GM18868 (cell line): Measurements from ENCODE around the gene EHMT1.

Source experiments
- ATAC-seq: cut with Tn5 transposase; IDR thresholded peaks from one replicate; pipeline ENCODE4 v1.9.1; 2021; ENCODE audit warnings: mild to moderate bottlenecking, moderate library complexity; ENCODE audit not compliant: unreplicated experiment

Gene EHMT1

DNA sequence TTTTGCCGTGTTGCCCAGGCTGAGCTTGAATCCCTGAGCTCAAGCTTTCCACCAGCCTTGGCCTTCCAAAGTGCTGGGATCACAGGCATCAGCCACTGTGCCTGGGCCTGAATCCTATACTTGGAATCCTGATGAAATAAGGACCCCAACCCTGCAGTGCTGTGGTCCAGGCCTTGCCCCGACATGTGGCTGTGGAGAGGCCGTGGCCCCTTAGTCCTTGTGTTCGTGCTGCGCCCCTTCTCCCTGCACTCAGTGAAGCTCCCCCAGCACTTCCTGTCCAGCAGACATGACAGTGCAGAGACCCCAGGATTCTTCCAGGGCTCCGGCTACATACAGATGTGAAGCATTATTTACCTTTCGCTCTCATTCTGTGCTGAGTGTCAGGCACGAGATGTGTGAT lies 52.9 kb downstream of the EHMT1 start:
- no peak for ATAC-seq

DNA sequence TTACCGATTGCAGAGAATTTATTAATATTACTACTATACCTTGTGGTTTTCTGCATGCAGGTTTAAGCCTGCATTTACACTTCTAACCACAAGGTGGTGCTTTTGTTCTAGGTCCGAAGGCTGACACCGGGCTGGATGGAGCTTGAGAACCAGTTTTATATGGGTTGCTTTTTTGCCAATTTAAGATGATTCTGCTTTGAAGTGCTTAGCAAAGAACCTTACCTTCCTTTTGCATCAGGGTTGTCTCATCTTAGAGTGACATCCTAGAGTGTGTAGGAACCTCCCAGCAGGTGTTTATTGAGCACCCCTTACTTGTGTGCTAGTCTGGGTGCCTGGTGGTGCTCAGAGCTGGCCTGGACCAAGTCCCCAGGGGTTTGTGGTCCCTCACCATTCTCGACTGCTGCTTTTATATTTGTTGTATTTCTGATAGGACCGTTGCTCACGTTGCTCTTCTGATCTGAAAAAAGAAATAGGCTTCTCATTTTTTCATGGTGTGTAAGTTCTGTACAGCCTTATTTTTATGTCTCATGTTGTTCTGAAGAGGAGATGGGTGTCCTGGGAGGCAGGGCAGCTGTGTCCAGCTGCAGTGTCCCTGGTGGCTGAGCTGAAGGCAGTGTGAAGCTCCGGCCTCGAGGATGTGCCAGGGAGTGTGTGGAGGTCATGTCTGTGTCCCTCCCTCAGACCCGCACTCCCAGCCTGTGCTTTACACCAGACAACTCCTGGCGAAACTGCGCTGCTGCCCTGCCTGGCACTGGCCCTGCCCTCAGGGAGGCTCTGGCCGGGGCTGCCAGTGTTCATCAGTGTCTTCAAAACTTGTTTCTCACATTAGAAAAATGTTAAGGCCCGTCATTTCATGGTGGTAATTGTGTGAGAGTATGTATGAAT lies 54.3 kb downstream of the EHMT1 start:
- peak; percentile 67 for ATAC-seq

DNA sequence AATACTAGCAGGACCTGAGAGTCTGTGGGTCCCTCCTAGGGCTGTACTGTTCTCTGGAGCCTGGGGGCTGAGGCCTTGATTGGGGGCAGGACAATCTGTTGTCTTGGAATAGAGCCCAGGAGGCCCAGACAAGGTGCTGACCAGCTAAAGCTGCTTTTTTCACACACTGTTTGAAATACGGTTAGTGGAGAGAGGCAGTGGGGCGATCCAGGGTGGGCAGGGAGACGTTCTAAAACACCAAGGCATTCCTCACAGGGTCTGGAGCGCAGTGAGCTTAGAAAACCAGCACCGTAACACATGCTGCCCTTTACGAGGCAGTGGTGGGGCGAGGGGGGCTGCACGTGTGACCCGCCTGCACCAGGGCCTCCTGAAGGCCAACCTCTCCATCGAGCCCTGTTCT lies 55.1 kb downstream of the EHMT1 start:
- no peak for ATAC-seq

DNA sequence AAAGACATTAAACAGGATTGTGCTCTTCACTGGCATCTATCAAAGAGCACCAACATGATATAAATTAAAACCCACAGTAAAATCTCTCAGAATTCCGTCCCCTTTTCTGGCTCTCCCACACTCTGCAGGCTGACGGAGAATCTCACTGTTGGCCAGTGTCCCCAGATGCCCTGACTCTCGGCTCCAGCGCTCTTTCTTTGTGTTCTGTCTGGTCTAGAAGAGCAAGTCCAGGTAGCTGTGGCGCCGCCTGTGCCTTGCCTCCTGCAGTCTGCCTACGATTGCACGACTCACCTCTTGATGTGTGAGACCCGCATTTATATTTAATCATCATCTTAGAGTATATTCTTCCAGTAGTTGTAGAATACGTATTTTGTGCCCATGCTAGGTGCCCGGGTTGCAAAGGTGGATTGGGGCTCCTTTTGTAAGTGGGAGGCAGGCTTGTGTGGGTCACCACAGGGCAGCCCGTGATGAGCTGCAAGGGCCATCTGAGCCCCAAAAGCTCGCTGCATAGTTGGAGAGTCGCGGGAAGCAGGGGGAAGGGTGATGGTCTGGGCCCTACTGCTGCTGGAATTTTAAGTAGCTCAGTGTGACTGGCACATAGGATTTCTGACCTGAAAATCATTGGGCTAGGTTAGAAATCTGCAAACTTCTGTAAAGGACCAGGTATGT lies 55.6 kb downstream of the EHMT1 start:
- no peak for ATAC-seq

DNA sequence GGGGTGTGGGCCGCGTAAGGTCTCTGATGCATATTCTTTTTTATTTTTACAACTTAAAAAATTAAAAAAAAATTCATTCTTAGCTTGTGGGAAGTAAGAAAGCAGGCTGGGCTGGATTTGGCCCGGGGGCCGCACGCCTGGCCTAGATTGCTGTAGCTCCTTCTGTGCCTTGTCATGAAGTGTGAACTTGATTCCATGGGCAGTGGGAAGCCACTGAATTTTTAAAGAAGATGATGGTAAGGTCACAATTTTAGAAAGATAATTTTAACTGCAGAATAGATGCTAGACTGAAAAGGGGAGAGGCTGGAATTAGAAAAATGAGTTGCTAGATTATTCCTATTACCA lies 56.1 kb downstream of the EHMT1 start:
- no peak for ATAC-seq

DNA sequence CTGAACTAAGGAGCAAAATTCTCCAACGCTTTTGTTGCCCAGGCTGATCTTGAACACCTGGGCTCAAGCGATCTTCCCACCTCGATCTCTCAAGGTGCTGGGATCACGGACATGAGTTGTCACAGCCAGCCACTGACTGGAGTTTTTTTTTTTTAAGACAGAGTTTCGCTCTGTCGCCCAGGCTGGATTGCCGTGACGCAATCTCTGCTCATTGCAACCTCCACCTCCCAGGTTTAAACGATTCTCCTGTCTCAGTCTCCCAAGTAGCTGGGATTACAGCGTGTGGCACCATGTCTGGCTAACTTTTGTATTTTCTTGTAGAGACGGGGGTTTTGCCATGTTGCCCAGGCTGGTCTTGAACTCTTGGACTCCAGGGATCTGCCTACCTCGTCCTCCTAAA lies 58.2 kb downstream of the EHMT1 start:
- no peak for ATAC-seq

DNA sequence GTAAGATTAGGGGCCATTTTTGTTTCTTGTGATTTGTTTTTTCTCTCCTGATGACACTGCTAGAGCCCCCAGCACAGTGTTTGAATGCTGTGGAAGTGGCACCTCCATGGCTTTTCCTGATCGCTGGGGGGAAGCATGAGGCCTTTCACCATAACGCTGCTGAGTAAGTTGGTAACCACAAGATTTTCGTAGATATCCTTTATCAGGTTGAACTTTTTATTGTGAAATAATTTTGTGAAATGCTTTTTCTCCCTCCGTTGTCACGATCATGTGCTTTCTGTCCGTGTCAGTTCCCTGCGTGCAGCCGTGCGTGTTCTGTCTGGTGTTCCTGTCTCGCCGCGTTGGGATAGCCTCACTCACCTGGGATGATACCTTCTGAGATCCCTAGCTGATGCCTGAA lies 59.4 kb downstream of the EHMT1 start:
- ATAC-seq, result no peak

DNA sequence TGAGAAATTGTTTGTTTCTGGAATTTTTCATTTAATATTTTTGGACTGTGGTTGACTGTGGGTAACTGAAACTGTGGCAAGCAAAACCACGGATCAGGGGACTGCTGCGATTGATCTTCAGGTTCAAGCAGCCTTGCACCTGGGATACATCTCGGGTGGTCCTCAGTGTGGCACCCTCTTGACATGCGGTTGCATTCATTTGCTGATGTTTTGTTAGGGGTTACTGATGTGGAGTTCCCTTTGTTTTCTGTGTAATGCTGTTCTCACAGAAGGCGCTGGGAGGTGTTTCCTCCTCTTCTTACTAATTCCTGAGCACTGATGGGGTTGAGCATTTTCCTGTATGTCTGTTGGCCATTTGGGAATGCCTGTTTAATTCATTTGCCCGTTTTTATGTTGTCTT lies 60.4 kb downstream of the EHMT1 start:
- no peak for ATAC-seq

DNA sequence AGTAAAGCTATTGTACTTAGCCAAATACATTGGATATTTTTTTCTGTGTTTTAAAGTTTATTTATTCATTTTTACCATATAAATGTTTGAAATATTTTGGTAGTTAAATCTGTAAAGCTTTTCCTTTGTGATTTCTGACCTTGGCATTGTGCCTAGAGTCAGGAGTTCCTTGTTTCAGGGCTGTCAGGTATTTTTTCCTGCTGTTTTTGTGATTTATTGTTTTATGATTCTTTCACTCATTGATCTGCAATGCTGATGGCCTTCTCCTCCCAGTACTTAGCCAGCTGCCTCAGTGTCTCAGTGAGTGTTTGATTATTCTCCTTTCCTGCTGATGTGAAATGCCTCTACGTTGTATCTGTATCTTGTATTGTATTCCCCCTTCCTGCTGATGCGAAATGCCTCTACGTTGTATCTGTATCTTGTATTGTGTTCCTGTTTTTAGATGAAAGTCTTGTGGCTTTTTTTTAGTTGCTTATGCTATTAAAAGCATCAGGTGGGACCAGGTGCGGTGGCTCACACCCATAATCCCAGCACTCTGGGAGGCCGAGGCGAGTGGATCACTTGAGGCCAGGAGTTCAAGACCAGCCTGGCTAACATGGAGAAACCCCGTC lies 61.0 kb downstream of the EHMT1 start:
- ATAC-seq, result no peak

DNA sequence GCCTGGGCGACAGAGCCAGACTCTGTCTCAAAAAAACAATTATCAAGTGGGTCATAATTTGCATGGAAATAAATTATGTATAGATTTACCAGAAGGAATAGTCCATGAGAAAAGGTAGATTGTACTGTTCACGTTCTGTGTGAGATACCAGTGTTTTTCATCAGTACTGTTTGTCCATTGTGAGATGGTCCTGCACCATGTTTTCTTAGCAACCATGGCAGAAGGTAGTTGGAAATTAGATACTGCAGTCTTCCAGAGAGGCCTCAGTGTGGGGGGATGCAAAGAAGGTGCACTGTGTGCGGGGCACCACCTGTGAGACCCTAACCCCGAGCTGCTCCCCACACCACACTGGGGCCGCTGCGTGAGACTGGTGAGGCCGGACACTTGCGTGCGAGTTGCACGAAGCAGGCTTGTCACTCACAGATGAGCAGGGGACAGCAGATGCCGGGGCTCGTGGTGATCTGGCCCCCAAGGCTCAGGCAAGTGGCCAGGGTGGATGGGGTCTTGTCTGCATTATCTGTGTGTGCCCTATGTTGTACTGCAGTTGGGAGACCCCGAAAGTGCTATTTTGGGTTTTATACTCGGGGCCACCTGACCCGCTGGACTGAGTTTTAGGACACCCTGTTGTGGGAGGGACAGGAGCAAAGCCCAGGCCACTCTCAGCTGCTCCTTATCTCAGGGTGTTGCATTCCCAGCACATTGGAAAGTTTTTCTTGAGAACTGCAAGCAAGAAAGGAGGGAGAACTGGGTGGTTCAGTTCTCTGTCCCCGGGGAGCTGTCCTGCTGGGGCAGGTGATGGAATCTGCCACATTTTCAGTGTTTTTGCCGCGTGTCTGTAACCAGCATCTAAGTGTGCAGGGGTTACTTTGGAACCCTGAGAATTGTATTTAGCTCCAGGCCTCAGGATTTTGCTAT lies 61.9 kb downstream of the EHMT1 start:
- no peak for ATAC-seq

DNA sequence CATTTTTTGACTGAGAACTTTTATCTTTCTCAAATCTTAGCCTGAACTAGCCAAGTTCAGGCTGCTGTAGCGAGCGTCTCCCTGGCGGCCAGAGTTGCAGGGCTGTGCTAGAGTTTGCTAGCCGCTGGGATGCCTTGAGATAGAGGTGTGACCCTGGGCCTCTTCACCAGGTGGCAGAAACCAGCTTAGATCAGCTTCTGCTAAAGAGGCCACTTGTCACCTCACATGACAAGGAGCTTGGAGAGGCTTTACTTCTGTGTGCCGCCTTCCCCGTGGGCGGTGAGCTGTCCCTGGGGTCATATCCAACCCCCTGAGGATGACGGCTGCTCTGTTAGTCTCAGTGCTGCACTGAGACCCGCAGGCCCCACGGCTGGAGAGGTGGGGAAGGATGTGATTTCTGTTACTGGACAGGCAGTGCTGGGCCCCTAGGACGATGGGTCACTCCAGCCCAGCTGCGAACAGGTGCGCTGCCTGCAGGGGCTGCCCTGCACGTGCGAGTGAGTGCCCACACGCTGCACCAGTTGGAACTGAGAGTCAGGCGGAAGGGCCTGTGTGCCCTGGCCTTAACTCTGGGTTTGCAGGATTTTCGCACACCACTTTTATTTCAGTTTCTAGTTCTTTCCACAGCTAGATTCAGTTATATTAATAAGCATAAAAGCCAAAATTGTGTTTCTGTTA lies 63.8 kb downstream of the EHMT1 start:
- ATAC-seq, result no peak

DNA sequence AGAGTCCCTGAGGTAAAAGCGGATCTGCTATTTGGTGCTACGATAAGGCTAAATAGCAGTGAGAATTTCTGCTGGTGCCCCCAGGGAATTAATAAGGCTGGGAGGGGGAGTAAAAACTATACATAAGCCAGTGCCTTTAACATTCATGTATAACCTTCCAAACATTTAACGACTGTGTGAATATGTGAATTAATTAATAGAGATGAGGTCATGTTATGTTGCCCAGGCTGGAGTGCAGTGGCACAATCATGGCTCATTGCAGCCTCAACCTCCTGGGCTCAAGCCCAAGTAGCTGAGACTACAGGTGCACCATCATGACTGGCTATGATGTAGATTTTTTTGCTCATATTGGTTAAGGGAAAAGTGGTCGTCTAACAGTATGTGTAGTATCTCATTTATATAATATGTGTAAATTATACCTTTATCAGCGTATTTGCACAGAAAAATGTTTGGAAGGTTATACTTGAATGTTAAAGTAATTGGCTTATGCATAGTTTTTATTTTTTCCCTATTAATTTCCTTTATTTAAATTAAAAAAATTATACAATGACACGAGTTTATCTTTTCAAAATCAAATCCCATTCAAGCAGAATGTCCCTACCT lies 64.6 kb downstream of the EHMT1 start:
- no peak for ATAC-seq

DNA sequence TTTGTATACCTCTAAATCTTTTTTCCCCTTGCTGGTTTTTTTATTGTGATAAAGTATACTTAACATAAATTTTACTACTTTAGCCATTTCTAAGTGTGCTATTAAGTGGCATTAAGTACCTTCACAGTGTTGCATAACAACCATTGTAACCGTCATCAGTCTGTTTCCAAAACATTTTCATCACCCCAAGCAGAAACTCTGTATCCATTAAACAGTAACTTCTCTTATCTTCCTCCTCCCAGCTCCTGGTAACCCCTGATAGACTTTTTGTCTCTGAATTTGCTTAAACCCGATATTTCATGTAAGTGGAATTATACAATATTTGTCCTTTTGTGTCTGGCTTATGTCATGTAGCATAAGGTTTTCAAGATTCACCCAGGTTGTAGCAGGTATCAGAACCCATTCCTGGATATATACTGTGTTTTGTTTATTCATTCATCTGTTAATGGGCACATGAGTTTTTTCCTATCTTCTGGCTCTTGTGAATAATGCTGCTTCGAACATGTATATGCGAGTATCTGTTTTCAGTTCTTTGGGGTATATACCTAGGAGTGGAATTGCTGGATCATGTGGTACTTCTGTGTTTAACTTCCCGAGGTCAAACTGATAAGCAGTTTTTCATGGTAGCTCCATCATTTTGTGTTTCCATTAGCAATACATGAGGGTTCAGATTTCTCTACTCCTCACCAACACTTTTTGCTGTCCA lies 66.4 kb downstream of the EHMT1 start:
- no peak for ATAC-seq

DNA sequence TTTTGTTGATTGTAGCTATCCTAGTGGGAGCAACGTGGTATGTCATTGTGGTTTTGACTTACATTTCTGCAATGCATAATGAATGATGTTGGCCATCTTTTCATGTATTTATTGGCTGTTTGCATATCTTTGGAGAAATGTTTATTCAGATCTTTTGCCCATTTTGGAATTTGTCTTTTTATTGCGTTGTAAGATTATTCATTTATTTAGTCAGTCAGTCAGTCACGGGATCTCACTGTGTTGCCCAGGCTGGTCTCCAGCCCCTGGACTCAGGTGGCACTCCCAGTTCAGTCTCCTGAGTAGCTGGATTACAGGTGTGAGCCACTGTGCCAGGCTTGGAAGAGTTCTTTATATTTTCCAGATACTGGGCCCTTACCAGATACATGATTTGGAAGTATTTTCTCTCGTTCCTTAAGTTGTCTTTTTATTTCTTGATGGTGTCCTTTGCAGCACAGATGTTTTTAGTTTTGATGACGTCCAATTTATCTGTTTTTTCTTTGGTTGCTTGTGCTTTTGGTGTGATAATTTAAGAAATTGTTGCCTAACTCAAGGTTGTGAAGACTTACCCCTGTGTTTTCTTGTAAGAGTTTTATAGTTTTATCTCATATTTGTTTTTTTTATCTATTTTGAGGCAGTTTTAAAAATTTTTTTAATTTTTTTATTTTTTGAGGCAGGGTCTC lies 67.1 kb downstream of the EHMT1 start:
- no peak for ATAC-seq

DNA sequence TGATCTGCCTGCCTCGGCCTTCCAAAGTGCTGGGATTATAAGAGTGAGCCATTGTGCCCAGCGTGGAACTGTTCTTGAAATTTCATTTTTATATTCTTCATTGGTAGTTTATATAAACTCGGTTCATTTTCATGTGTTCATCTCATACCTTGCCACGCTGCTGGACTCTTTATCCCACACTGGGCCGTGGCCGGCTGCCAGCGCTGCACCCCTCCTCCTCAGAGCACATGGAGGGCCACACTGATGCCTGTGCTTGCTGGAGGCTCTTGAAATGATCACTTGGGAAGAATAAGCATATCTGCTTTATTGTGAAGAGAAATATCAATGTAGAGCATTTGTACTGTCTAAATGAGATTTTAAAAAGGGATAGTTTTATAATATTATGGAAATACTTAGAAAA lies 69.5 kb downstream of the EHMT1 start:
- no peak for ATAC-seq

DNA sequence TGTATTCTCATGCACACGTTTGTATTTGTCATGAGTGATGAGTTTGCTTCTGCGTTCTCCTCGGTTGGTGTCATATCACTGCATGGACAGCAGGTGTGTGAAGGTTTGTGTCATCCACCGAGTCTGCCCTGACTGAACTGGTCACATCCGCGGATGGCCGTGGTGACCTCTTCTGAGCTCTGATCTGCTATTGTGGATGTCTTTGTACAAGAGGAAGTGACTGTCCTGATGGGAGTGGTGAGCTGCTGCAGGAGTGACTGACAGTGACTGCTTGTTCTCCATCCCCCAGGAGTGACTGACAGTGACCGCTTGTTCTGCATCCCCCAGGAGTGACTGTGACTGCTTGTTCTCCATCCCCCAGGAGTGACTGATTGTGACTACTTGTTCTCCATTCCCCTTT lies 69.9 kb downstream of the EHMT1 start:
- ATAC-seq, result no peak

DNA sequence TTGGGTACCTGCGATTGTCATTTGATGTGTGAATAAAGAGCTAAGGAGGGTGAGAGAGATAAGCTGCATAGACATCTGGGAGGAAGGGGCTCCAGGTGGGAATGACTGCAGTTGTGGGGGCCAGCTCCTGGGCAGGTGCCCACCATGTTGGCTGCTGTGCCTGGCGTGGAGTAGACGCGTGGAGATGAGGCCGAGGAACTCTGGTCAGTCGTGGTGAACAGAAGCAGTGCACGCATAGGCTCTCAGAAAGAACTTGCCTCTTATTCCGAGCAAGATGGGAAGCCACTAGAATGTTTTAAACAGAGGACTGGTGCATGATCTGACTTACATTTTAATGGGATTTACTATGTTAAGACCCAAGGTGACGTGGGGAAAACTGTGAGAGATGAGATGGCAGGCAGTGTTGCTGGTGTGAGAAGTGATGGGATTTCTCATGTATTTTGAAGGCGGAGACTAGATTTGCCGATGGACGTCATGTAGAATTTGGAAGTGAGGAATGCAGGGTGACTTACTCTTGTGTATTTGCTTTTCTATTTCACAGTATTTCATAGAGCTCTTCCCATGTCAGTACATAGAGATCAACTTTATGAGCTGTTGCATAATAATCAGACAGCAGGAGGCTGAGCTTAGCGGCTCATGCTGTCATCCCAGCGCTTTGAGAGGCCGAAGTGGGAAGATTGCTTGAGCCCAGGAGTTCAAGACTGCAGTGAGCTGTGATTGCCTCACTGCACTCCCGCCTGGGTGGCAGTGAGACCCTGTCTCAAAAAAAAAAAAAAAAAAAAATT lies 71.1 kb downstream of the EHMT1 start:
- no peak for ATAC-seq

DNA sequence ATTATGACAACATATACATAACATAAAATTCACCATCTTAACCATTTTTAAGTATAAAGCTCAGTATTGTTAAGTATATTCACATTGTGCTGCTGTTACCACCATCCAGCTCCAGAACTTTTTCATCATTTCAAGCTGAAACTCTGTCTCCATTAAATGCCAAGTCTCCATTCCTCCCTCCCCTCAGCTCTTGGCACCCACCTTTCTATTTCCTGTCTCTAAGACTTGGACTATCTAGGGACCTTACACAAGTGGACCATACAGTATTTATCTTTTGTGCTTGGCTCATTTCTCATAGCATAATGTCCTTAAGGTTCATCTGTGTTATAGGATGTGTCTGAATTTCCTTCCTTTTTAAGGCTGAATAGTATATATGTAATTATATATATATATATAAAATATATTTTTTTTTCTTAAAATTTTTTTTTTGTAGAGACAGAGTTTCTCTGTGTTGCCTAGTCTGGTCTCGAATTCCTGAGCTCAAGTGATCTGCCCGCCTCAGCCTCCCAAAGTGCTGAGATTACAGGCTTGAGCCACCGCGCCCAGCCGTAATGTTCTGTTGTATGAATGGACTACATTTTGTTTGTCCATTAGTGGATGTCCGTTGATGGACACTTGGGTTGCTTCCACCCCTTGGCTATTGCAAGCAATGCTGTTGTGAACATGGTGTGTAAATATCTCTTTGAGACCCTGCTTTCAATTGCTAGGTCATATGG lies 72.3 kb downstream of the EHMT1 start:
- ATAC-seq, result no peak
